Fibroblast of the aortic adventitia (primary cell): ENCODE measurements around the gene RAN. TPM values are rescaled to one million over a fixed set of nuclear protein-coding genes. Genes with fewer than 3 reads are reported as not detected.

Experiments
- DNase-seq: peaks from one replicate; pipeline ENCODE4 v3.0.0-alpha.2; 2010; ENCODE audit warnings: low read depth
- H3K4me3 ChIP-seq: 2 replicates; pipeline ENCODE4 v1.5.1; 2011; ENCODE audit warnings: low read depth, mild to moderate bottlenecking, control low read depth, low read length, moderate library complexity
- small RNA-seq: library from RNA; depleted of rRNA; stranded (forward); fragments of <200 nt; gene quantifications from one replicate; pipeline ENCODE3, GENCODE V24; 2012
- total RNA-seq: library from RNA; depleted of rRNA; stranded (reverse); fragments of >200 nt; gene quantifications from 2 replicates; pipeline ENCODE4 v1.2.3, GENCODE V29; 2012; ENCODE audit warnings: low replicate concordance
- TF ChIP-seq, protein P1 (sequence below): IDR thresholded peaks from 2 replicates; pipeline ENCODE4 v1.5.1; 2011; ENCODE audit warnings: mild to moderate bottlenecking, low read length, control low read depth, inconsistent platforms; ENCODE audit not compliant: insufficient read depth

The RAN gene
- total RNA-seq, 1 donor = 564 TPM

DNA sequence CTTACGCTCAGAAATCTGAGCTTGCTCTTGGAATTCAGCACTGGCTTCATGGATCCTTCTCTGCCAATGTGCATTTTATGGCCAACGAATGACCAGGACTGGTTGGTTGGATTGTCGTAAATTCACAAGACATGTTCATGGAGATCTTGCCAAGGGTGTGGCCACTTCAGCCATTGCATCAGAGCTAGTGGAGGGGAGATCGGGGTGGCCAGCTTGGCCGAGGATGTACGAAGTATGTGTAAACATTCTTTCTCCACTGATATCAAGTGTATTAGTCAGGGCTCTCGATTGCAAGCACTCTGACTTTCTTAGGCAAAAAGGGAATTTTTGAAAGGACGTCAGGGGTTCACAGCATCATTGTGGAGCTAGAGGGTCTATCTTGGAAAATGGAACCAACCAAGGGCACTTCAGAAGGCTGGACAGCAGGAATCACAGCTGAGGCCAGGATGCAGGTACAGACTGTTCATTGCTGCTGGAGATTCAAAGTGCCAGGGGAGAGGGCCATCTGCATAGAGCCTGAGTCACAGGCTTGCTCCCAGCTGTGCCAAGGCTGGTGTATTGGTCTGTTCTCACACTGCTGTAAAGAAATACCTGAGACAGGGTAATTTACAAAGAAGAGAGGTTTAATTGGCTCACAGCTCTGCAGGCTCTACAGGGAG is 49.0 kb downstream of the RAN start:
- H3K4me3 ChIP-seq = no peak overlapping the region
- DNase-seq = peak; percentile 97
- TF ChIP-seq, protein P1, sequence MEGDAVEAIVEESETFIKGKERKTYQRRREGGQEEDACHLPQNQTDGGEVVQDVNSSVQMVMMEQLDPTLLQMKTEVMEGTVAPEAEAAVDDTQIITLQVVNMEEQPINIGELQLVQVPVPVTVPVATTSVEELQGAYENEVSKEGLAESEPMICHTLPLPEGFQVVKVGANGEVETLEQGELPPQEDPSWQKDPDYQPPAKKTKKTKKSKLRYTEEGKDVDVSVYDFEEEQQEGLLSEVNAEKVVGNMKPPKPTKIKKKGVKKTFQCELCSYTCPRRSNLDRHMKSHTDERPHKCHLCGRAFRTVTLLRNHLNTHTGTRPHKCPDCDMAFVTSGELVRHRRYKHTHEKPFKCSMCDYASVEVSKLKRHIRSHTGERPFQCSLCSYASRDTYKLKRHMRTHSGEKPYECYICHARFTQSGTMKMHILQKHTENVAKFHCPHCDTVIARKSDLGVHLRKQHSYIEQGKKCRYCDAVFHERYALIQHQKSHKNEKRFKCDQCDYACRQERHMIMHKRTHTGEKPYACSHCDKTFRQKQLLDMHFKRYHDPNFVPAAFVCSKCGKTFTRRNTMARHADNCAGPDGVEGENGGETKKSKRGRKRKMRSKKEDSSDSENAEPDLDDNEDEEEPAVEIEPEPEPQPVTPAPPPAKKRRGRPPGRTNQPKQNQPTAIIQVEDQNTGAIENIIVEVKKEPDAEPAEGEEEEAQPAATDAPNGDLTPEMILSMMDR = no peak

DNA sequence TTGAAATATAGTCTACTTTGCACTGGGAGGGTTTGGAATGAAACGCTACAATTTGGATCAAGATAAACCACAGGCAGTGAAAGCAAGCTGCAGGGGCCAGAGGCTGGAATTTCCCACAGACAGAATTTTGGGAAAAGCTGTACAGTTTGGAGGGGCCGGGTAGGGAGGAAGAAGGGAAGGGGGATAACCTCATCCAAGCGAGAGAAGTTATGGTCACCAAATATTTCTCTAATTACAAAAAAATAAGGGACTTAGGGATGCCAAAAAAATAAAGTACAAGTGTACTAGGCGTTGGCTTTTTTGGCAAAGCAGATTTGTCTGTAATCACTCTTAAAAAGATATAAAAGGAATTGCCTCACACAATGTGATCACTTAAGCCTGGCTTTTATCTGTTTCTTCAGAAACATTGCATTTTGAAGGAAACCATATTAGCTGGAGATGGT is 50.7 kb downstream of the RAN start:
- DNase-seq = peak; percentile 80

DNA sequence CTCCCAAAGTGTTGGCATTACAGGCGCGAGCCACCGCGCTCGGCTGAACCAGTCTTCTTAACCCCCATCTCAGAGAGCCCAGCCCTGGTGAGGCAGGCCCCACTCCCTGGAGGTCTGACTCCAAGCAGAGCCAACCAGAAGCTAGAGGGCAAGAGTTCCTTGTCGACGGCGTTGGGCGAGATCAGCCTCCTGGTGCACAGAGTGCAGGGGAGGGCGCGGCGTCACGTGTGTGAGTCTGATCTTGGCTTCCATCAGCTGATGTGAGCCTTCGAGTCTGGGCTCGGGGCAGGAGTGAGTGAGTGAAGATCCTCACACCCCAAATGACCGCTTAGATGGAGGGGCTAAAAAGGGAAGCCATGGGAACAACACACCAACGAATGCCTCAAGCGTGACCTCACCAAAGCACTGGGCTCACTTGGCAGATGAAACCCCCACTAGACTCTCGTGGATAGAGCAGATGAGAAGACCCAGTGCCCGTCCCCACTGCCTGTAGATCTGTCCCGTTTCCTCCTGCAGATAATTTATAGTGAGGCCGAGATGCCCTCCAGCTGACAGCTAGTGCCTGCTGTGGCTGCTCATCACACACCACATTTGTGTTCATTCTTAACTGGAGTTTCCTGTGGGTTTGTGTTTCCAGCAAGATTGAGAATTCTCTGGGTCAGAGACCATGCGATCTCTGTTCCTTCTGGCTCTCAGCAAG is 53.2 kb downstream of the RAN start:
- no peak overlapping the region for H3K4me3 ChIP-seq
- TF ChIP-seq, protein P1 = no peak
- no peak for DNase-seq

More for the DNA sequence above, 50.7 kb downstream of the RAN start:
- TF ChIP-seq, protein P1 = no peak
- no peak overlapping the region for H3K4me3 ChIP-seq

DNA sequence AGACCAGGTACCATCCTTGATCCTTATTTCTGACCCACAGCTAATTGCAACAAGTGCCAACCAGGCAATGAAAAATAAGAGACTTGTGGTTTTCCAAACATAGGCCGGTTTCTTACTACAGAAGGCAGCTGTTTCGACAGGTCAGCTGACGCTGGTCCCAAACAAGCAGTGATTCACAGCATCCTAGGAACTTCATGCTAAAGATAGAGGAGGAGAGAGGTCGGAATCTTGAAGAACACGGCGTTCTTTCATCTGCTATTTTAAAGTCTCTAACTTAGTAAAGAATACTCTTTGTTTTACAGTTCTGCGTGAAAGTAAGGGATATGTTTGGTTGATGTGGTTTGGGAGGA is 53.8 kb downstream of the RAN start:
- no peak overlapping the region for H3K4me3 ChIP-seq
- peak; percentile 43 for DNase-seq
- TF ChIP-seq, protein P1 = no peak

Small RNAs within 50 kb of the gene (small RNA-seq; reads per million reads assigned to genes)
- gene RF00019 (not detected), gene RNU6-1077P (not detected)

Other genes with a start within 250 kb of the RAN start
- 0.74 TPM in 1 of 2 replicates, not detected in the other for gene RIMBP2, start 155.8 kb upstream of the RAN start, total RNA-seq
- 14.1 and 48.1 TPM in 2 replicates for gene STX2, start 32.8 kb upstream of the RAN start, total RNA-seq
- 1.2 and 22.3 TPM in 2 replicates for gene ADGRD1, start 81.8 kb downstream of the RAN start, total RNA-seq